Left lung (tissue), 10 donors: Measurements from ENCODE around the gene DSC3. TPM values are rescaled to one million over a fixed set of nuclear protein-coding genes. Genes with fewer than 3 reads are reported as not detected.

Experiments
- ATAC-seq: fragments of 200-7000 bp; cut with Tn5 transposase; one replicate; pipeline ENCODE4 v1.9.1; 2020; ENCODE audit warnings: moderate library complexity
- DNase-seq, 4 donors: peaks; one replicate each; pipeline ENCODE4 v3.0.0-alpha.2; 2013 to 2020
- H3K27ac ChIP-seq, 2 donors: fragments of 200-600 bp; sonication (generic) in 1 of 2; one replicate each; pipeline versions ENCODE4 v1.5.0 to v1.8.0; 2020 to 2021
- H3K27me3 ChIP-seq, 2 donors: fragments of 200-600 bp; sonication (generic) in 1 of 2; one replicate each; pipeline versions ENCODE4 v1.5.0 to v1.8.0; 2020 to 2021
- H3K36me3 ChIP-seq, 2 donors: fragments of 200-600 bp; sonication (generic) in 1 of 2; one replicate each; pipeline versions ENCODE4 v1.5.0 to v1.8.0; 2020 to 2021
- H3K4me1 ChIP-seq, 2 donors: fragments of 200-600 bp; one replicate each; pipeline ENCODE4 v1.8.0; 2021
- H3K4me3 ChIP-seq, 2 donors: fragments of 200-600 bp; sonication (generic) in 1 of 2; one replicate each; pipeline versions ENCODE4 v1.5.0 to v1.8.0; 2020 to 2021; ENCODE audit warnings: mild to moderate bottlenecking in 1 of 2
- H3K9me3 ChIP-seq, 2 donors: fragments of 200-600 bp; sonication (generic) in 1 of 2; one replicate each; pipeline versions ENCODE4 v1.5.0 to v1.8.0; 2020 to 2021
- CTCF ChIP-seq, 2 donors: fragments of 200-600 bp; sonication (generic) in 1 of 2; IDR thresholded peaks; one replicate each; pipeline versions ENCODE4 v1.5.0 to v1.8.0; 2021; ENCODE audit warnings: antibody characterized with exemption in 2 of 2
- intact Hi-C, 2 donors: fragments of 100-400 bp; cut with DNase I; formaldehyde crosslinking; loops; one replicate each; pipeline versions ENCODE4 v1.11.2 to v1.14.2; 2022
- polyA plus RNA-seq, 6 donors: library from polyadenylated mRNA; unstranded; fragments of 120-200 nt; gene quantifications; one replicate each; pipeline ENCODE4 v1.2.1, GENCODE V29; 2013; ENCODE audit not compliant: insufficient read length in 6 of 6
- total RNA-seq, 2 donors: library from RNA; stranded (reverse); fragmentation: NEBNext Ultra II Directional; extraction: Animal tissue kit (Norgen Biotek cat#: 25700); gene quantifications; one replicate each; pipeline ENCODE4 v1.2.1, GENCODE V29; 2021
- donor health status: DM: no; HTN: yes; CAD: no.
- donor health status: DM: no; HTN: no; CAD: no.

DSC3 gene
- total and polyA plus RNA-seq, 8 donors: 0.14 to 0.97 (median 0.30) TPM; not detected in 1

GRCh38 chr18:30945761-30946160 lies 96.8 kb downstream of the DSC3 start:
- peaks cover 0 to 15% of the 10 kb centered on the region in 2 donors for H3K9me3 ChIP-seq
- no peaks in the 10 kb centered on the region for H3K4me1 ChIP-seq
- no peak for TF ChIP-seq CTCF (IDR thresholded peaks at IDR 0.05)
- H3K27me3 ChIP-seq: no peaks in the 10 kb centered on the region
- no peak overlapping the region for H3K27ac ChIP-seq
- H3K36me3 ChIP-seq: no peaks in the 10 kb centered on the region
- intact Hi-C loops: no loop called here
- ATAC-seq (no peak), DNase-seq (no peak)
- no peak overlapping the region for H3K4me3 ChIP-seq

GRCh38 chr18:30944773-30945417 lies 97.6 kb downstream of the DSC3 start:
- Histone ChIP-seq H3K4me3 (no peak overlapping the region), H3K9me3 (peaks cover 0 to 22% of the 10 kb centered on the region in 2 donors), H3K4me1 (no peaks in the 10 kb centered on the region), H3K36me3 (no peaks in the 10 kb centered on the region), H3K27ac (no peak overlapping the region), H3K27me3 (no peaks in the 10 kb centered on the region)
- DNase-seq (no peak), ATAC-seq (no peak)
- no peak for TF ChIP-seq CTCF (IDR thresholded peaks at IDR 0.05)
- intact Hi-C loops: no loop called here

GRCh38 chr18:30940952-30941539 lies 101.5 kb downstream of the DSC3 start:
- Histone ChIP-seq H3K27ac (no peak overlapping the region), H3K4me3 (no peak overlapping the region), H3K36me3 (no peaks in the 10 kb centered on the region), H3K9me3 (peaks cover 0 to 24% of the 10 kb centered on the region in 2 donors), H3K27me3 (no peaks in the 10 kb centered on the region), H3K4me1 (no peaks in the 10 kb centered on the region)
- DNase-seq (no peak), ATAC-seq (no peak)
- intact Hi-C loops: no loop called here
- TF ChIP-seq CTCF (IDR thresholded peaks at IDR 0.05): no peak

Other genes starting within 250 kb of the DSC3 start
- 10 to 100 TPM; 18.5 to 21.0 TPM for gene DSC2, start 59.7 kb upstream of the DSC3 start, total RNA-seq
- 10 to 100 TPM in 4 of 6 donors, 1 to 10 TPM in 2; 8.9 to 17.6 (median 14.5) TPM for gene DSC2, start 59.7 kb upstream of the DSC3 start, polyA plus RNA-seq
- not detected for gene DSC1, start 120.1 kb upstream of the DSC3 start, total RNA-seq
- under 1 TPM in 1 of 6 donors, not detected in 5; 0.07 TPM for gene DSC1, start 120.1 kb upstream of the DSC3 start, polyA plus RNA-seq